ENCODE measurements around the gene PCGF2. TPM values are rescaled to one million over a fixed set of nuclear protein-coding genes. Genes with fewer than 3 reads are reported as not detected.

The PCGF2 gene
- total RNA-seq, 1 donor: 3.3 TPM

- DNase-seq (ENCODE audit: insufficient read length, low spot score, missing footprints): no peak
- Histone ChIP-seq H3K4me2 (ENCODE audit: insufficient read depth, low read length) (no peak overlapping the region), H3K4me3 (ENCODE audit: insufficient read depth, low read length) (no peak overlapping the region), H3K9me3 (ENCODE audit: low read depth, low read length) (no peaks in the 10 kb centered on the region), H3K79me2 (ENCODE audit: insufficient read depth, low read length) (no peaks in the 10 kb centered on the region), H4K20me1 (ENCODE audit: insufficient read depth, low read length) (no peaks in the 10 kb centered on the region), H3K27ac (ENCODE audit: low read depth, low read length) (no peak overlapping the region), H3K36me3 (ENCODE audit: insufficient read depth, low read length) (peaks cover 36% of the 10 kb centered on the region), H2AFZ (ENCODE audit: low read length) (no peak overlapping the region), H3K27me3 (ENCODE audit: insufficient read depth, low read length) (no peaks in the 10 kb centered on the region), H3K4me1 (ENCODE audit: insufficient read depth, low read length) (no peaks in the 10 kb centered on the region)
- TF ChIP-seq CTCF (IDR thresholded peaks at IDR 0.05; ENCODE audit: extremely low read depth, low read depth, low read length): no peak
These were observed 28.0 kb downstream of the PCGF2 start for GRCh38 chr17:38719943-38720641.

GRCh38 chr17:38719289-38719942 lies 28.7 kb downstream of the PCGF2 start:
- Histone ChIP-seq H3K27ac (ENCODE audit: low read depth, low read length) (no peak overlapping the region), H3K4me3 (ENCODE audit: insufficient read depth, low read length) (no peak overlapping the region), H3K79me2 (ENCODE audit: insufficient read depth, low read length) (no peaks in the 10 kb centered on the region), H3K27me3 (ENCODE audit: insufficient read depth, low read length) (no peaks in the 10 kb centered on the region), H2AFZ (ENCODE audit: low read length) (no peak overlapping the region), H3K36me3 (ENCODE audit: insufficient read depth, low read length) (peaks cover 41% of the 10 kb centered on the region), H4K20me1 (ENCODE audit: insufficient read depth, low read length) (no peaks in the 10 kb centered on the region), H3K4me1 (ENCODE audit: insufficient read depth, low read length) (no peaks in the 10 kb centered on the region), H3K4me2 (ENCODE audit: insufficient read depth, low read length) (no peak overlapping the region), H3K9me3 (ENCODE audit: low read depth, low read length) (no peaks in the 10 kb centered on the region)
- TF ChIP-seq CTCF (IDR thresholded peaks at IDR 0.05; ENCODE audit: extremely low read depth, low read depth, low read length): no peak
- DNase-seq (ENCODE audit: insufficient read length, low spot score, missing footprints): no peak

GRCh38 chr17:38717139-38717745 lies 30.9 kb downstream of the PCGF2 start:
- Histone ChIP-seq H3K27ac (ENCODE audit: low read depth, low read length) (no peak overlapping the region), H3K4me3 (ENCODE audit: insufficient read depth, low read length) (no peak overlapping the region), H3K4me2 (ENCODE audit: insufficient read depth, low read length) (no peak overlapping the region), H2AFZ (ENCODE audit: low read length) (no peak overlapping the region), H3K79me2 (ENCODE audit: insufficient read depth, low read length) (no peaks in the 10 kb centered on the region), H3K36me3 (ENCODE audit: insufficient read depth, low read length) (peaks cover 47% of the 10 kb centered on the region), H3K4me1 (ENCODE audit: insufficient read depth, low read length) (no peaks in the 10 kb centered on the region), H3K9me3 (ENCODE audit: low read depth, low read length) (no peaks in the 10 kb centered on the region), H4K20me1 (ENCODE audit: insufficient read depth, low read length) (no peaks in the 10 kb centered on the region), H3K27me3 (ENCODE audit: insufficient read depth, low read length) (no peaks in the 10 kb centered on the region)
- DNase-seq (ENCODE audit: insufficient read length, low spot score, missing footprints): no peak
- TF ChIP-seq CTCF (IDR thresholded peaks at IDR 0.05; ENCODE audit: extremely low read depth, low read depth, low read length): no peak

- no peak overlapping the region for H3K4me3 ChIP-seq (ENCODE audit: insufficient read depth, low read length)
- H3K27ac ChIP-seq (ENCODE audit: low read depth, low read length): no peak overlapping the region
- no peak overlapping the region for H2AFZ ChIP-seq (ENCODE audit: low read length)
- H3K36me3 ChIP-seq (ENCODE audit: insufficient read depth, low read length): peaks cover 51% of the 10 kb centered on the region
- no peak for TF ChIP-seq CTCF (IDR thresholded peaks at IDR 0.05; ENCODE audit: extremely low read depth, low read depth, low read length)
- H3K4me1 ChIP-seq (ENCODE audit: insufficient read depth, low read length): no peaks in the 10 kb centered on the region
- H3K79me2 ChIP-seq (ENCODE audit: insufficient read depth, low read length): no peaks in the 10 kb centered on the region
- no peak overlapping the region for H3K4me2 ChIP-seq (ENCODE audit: insufficient read depth, low read length)
- H3K27me3 ChIP-seq (ENCODE audit: insufficient read depth, low read length): no peaks in the 10 kb centered on the region
- H3K9me3 ChIP-seq (ENCODE audit: low read depth, low read length): no peaks in the 10 kb centered on the region
- DNase-seq (ENCODE audit: insufficient read length, low spot score, missing footprints): no peak
- no peaks in the 10 kb centered on the region for H4K20me1 ChIP-seq (ENCODE audit: insufficient read depth, low read length)
These were observed 31.6 kb downstream of the PCGF2 start for GRCh38 chr17:38716368-38717005.

Measured in osteoblast (primary cell).